Measurements from ENCODE around the gene CKS1B. TPM values are rescaled to one million over a fixed set of nuclear protein-coding genes. Genes with fewer than 3 reads are reported as not detected.
"Not testable (repeated sequence)": the region's sequence is repeated elsewhere in the genome, so short reads cannot be mapped to it uniquely, and the experiment has no call there.

Gene CKS1B
- total RNA-seq, 1 experiment from 2014 or later: 225 TPM

- H4K20me1 ChIP-seq (ENCODE audit: insufficient read depth, low read depth, low read length): no peaks in the 10 kb centered on the region
- peaks cover 17% of the 10 kb centered on the region for H3K4me1 ChIP-seq (ENCODE audit: low read length)
- H3K9me2 ChIP-seq (replicated peaks; ENCODE audit: insufficient read depth, low read length): no peaks in the 10 kb centered on the region
- peak within 1 kb of the TSS; percentile 86 for H3K4me2 ChIP-seq (ENCODE audit: low read depth, low read length, poor library complexity, severe bottlenecking)
- H3K4me3 ChIP-seq (ENCODE audit: low read length): peak within 1 kb of the TSS; percentile 92
- no peaks in the 10 kb centered on the region for H3K9me3 ChIP-seq (ENCODE audit: low read length)
- peak within 1 kb of the TSS; percentile 91 for H3K9ac ChIP-seq (ENCODE audit: low read length)
- H3K27me3 ChIP-seq (ENCODE audit: low read length): no peaks in the 10 kb centered on the region
- H3K27ac ChIP-seq (ENCODE audit: low read length): peak within 1 kb of the TSS; percentile 67
- H3K36me3 ChIP-seq (ENCODE audit: insufficient read depth, low read length): peaks cover 20% of the 10 kb centered on the region
- peak within 1 kb of the TSS; percentile 50; the same call in 1 of the 2 replicates for H2AFZ ChIP-seq (ENCODE audit: low read length)
- peaks cover 27% of the 10 kb centered on the region for H3K79me2 ChIP-seq (ENCODE audit: low read length)
- DNase-seq: peak; percentile 99
These were observed 8.6 kb downstream of the CKS1B start, which contains the start of gene FLAD1 for GRCh38 chr1:154982897-154983648. Gene FLAD1, plus strand, starts transcription at chr1:154983344. Its CDS starts 351 bp downstream, at chr1:154983695.

- no peaks in the 10 kb centered on the region for H3K27me3 ChIP-seq (ENCODE audit: low read length)
- no peak for DNase-seq
- peaks cover 17% of the 10 kb centered on the region for H3K4me1 ChIP-seq (ENCODE audit: low read length)
- no peaks in the 10 kb centered on the region for H4K20me1 ChIP-seq (ENCODE audit: insufficient read depth, low read depth, low read length)
- peak overlapping the region; percentile 91 for H3K9ac ChIP-seq (ENCODE audit: low read length)
- H3K4me3 ChIP-seq (ENCODE audit: low read length): peak overlapping the region; percentile 92
- no peaks in the 10 kb centered on the region for H3K9me2 ChIP-seq (replicated peaks; ENCODE audit: insufficient read depth, low read length)
- no peaks in the 10 kb centered on the region for H3K9me3 ChIP-seq (ENCODE audit: low read length)
- H3K4me2 ChIP-seq (ENCODE audit: low read depth, low read length, poor library complexity, severe bottlenecking): peak overlapping the region; percentile 86
- peaks cover 23% of the 10 kb centered on the region for H3K79me2 ChIP-seq (ENCODE audit: low read length)
- no peak overlapping the region for H2AFZ ChIP-seq (ENCODE audit: low read length)
- peaks cover 21% of the 10 kb centered on the region for H3K36me3 ChIP-seq (ENCODE audit: insufficient read depth, low read length)
- H3K27ac ChIP-seq (ENCODE audit: low read length): peak overlapping the region; percentile 64; the same call in 1 of the 2 replicates
These were observed 9.4 kb downstream of the CKS1B start for GRCh38 chr1:154983776-154984466.

DNA sequence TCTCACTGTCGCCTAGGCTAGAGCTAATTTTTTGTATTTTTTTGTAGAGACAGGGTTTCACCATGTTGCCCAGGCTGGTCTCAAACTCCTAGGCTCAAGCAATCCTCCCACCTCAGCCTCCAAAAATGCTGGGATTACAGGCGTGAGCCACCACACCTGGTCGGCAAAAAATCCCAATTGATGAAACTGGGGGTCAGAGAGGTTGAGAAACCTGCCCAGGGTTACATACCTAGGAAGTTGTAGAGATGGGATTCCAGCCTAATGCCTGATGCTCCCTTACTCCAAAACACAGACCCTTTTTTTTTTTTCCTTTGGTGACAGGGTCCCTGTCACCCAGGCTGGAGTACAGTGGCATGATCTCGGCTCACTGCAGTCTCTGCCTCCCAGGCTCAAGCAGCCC lies 12.3 kb downstream of the CKS1B start:
- Histone ChIP-seq H3K4me1 (ENCODE audit: low read length) (peaks cover 17% of the 10 kb centered on the region), H3K36me3 (ENCODE audit: insufficient read depth, low read length) (peaks cover 14% of the 10 kb centered on the region; the same call in 1 of the 2 replicates), H3K79me2 (ENCODE audit: low read length) (peaks cover 23% of the 10 kb centered on the region)
- H3K27ac ChIP-seq (ENCODE audit: low read length); H3K4me3 ChIP-seq (ENCODE audit: low read length); H3K9me2 ChIP-seq (replicated peaks; ENCODE audit: insufficient read depth, low read length); H3K27me3 ChIP-seq (ENCODE audit: low read length); H4K20me1 ChIP-seq (ENCODE audit: insufficient read depth, low read depth, low read length); H2AFZ ChIP-seq (ENCODE audit: low read length); H3K9ac ChIP-seq (ENCODE audit: low read length); DNase-seq; H3K9me3 ChIP-seq (ENCODE audit: low read length); H3K4me2 ChIP-seq (ENCODE audit: low read depth, low read length, poor library complexity, severe bottlenecking): not testable (repeated sequence)

DNA sequence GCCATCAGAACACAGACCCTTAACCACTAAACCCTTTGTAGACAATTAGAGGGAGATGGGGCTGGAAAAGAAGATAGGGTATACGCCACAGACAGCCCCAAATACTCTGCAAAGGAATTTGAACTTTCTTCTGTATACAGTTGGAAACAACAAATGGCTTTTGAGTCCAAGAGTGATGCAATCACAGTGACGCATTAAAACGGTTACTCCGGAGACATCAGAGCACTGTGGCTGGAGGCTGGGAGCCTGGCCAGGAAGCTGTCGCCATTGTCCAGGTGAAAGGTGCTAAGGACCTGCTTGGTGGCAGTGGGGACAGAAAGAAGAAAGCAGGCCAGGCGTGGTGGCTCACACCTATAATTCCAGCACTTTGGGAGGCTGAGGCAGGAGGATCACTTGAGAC lies 12.8 kb downstream of the CKS1B start:
- H3K27ac ChIP-seq (ENCODE audit: low read length): no peak overlapping the region
- peaks cover 14% of the 10 kb centered on the region; the same call in 1 of the 2 replicates for H3K36me3 ChIP-seq (ENCODE audit: insufficient read depth, low read length)
- peaks cover 23% of the 10 kb centered on the region for H3K79me2 ChIP-seq (ENCODE audit: low read length)

DNA sequence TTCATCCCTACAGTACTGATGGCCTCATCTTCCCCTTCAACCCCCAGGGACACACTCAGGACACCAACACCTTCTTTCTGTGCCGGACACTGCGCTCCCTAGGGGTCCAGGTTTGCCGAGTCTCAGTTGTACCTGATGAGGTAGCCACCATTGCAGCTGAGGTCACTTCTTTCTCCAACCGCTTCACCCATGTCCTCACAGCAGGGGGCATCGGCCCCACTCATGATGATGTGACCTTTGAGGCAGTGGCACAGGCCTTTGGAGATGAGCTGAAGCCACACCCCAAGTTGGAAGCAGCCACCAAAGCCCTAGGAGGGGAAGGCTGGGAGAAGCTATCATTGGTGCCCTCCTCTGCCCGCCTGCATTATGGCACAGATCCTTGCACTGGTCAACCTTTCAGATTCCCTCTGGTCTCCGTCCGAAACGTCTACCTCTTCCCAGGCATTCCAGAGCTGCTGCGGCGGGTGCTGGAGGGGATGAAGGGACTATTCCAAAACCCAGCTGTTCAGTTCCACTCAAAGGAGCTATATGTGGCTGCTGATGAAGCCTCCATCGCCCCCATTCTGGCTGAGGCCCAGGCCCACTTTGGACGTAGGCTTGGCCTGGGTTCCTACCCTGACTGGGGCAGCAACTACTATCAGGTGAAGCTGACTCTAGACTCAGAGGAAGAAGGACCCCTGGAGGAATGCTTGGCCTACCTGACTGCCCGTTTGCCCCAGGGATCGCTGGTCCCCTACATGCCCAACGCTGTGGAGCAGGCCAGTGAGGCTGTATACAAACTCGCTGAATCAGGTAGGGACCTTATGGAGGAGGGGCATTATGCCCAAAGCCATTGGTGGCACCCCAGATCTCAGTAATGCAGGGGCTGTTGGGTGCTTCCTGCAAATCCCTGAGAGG lies 13.8 kb downstream of the CKS1B start:
- Histone ChIP-seq H3K9me3 (ENCODE audit: low read length) (no peaks in the 10 kb centered on the region), H3K9ac (ENCODE audit: low read length) (no peak overlapping the region), H3K27ac (ENCODE audit: low read length) (no peak overlapping the region), H2AFZ (ENCODE audit: low read length) (no peak overlapping the region), H3K4me3 (ENCODE audit: low read length) (no peak overlapping the region), H3K27me3 (ENCODE audit: low read length) (no peaks in the 10 kb centered on the region), H3K79me2 (ENCODE audit: low read length) (peaks cover 22% of the 10 kb centered on the region), H3K4me2 (ENCODE audit: low read depth, low read length, poor library complexity, severe bottlenecking) (no peak overlapping the region), H4K20me1 (ENCODE audit: insufficient read depth, low read depth, low read length) (no peaks in the 10 kb centered on the region), H3K36me3 (ENCODE audit: insufficient read depth, low read length) (peaks cover 14% of the 10 kb centered on the region), H3K9me2 (replicated peaks; ENCODE audit: insufficient read depth, low read length) (no peaks in the 10 kb centered on the region), H3K4me1 (ENCODE audit: low read length) (peaks cover 9% of the 10 kb centered on the region)
- no peak for DNase-seq

More for the DNA sequence above, 12.8 kb downstream of the CKS1B start:
- H3K27me3 ChIP-seq (ENCODE audit: low read length): no peaks in the 10 kb centered on the region
- H2AFZ ChIP-seq (ENCODE audit: low read length): no peak overlapping the region
- no peak overlapping the region for H3K4me2 ChIP-seq (ENCODE audit: low read depth, low read length, poor library complexity, severe bottlenecking)
- H3K9ac ChIP-seq (ENCODE audit: low read length): no peak overlapping the region
- H3K4me1 ChIP-seq (ENCODE audit: low read length): peaks cover 15% of the 10 kb centered on the region
- H3K4me3 ChIP-seq (ENCODE audit: low read length): no peak overlapping the region
- no peaks in the 10 kb centered on the region for H3K9me2 ChIP-seq (replicated peaks; ENCODE audit: insufficient read depth, low read length)
- no peaks in the 10 kb centered on the region for H3K9me3 ChIP-seq (ENCODE audit: low read length)
- H4K20me1 ChIP-seq (ENCODE audit: insufficient read depth, low read depth, low read length): no peaks in the 10 kb centered on the region
- no peak for DNase-seq

GRCh38 chr1:154989195-154989860 lies 14.8 kb downstream of the CKS1B start:
- Histone ChIP-seq H3K79me2 (ENCODE audit: low read length) (peaks cover 12% of the 10 kb centered on the region), H3K9me3 (ENCODE audit: low read length) (no peaks in the 10 kb centered on the region), H2AFZ (ENCODE audit: low read length) (no peak overlapping the region), H4K20me1 (ENCODE audit: insufficient read depth, low read depth, low read length) (no peaks in the 10 kb centered on the region), H3K4me3 (ENCODE audit: low read length) (no peak overlapping the region), H3K4me1 (ENCODE audit: low read length) (peaks cover 9% of the 10 kb centered on the region), H3K27me3 (ENCODE audit: low read length) (no peaks in the 10 kb centered on the region), H3K4me2 (ENCODE audit: low read depth, low read length, poor library complexity, severe bottlenecking) (no peak overlapping the region), H3K36me3 (ENCODE audit: insufficient read depth, low read length) (peaks cover 14% of the 10 kb centered on the region), H3K9ac (ENCODE audit: low read length) (no peak overlapping the region), H3K27ac (ENCODE audit: low read length) (no peak overlapping the region), H3K9me2 (replicated peaks; ENCODE audit: insufficient read depth, low read length) (no peaks in the 10 kb centered on the region)
- no peak for DNase-seq

DNA sequence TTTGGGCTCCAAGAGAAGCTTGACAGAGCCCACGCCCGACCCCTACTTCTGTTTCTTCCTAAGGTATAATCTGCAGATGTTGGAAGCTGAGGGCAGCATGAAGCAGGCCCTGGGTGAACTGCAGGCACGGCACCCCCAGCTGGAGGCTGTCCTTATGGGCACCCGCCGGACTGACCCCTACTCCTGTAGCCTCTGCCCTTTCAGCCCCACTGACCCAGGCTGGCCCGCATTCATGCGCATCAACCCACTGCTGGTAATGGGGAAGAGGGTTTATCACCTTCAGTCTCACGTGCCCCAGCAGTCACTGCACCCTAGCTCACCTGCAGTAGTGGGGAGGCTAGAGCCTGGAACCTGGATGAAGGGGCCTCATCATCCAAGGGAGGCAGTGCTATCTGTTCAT lies 15.8 kb downstream of the CKS1B start:
- no peaks in the 10 kb centered on the region for H3K27me3 ChIP-seq (ENCODE audit: low read length)
- no peak for DNase-seq
- no peak overlapping the region for H3K9ac ChIP-seq (ENCODE audit: low read length)
- H3K9me2 ChIP-seq (replicated peaks; ENCODE audit: insufficient read depth, low read length): no peaks in the 10 kb centered on the region
- no peak overlapping the region for H3K4me3 ChIP-seq (ENCODE audit: low read length)
- no peak overlapping the region for H3K27ac ChIP-seq (ENCODE audit: low read length)
- H3K4me2 ChIP-seq (ENCODE audit: low read depth, low read length, poor library complexity, severe bottlenecking): no peak overlapping the region
- no peak overlapping the region for H2AFZ ChIP-seq (ENCODE audit: low read length)
- H3K79me2 ChIP-seq (ENCODE audit: low read length): peaks cover 4% of the 10 kb centered on the region; the same call in 1 of the 2 replicates
- H3K36me3 ChIP-seq (ENCODE audit: insufficient read depth, low read length): peaks cover 14% of the 10 kb centered on the region
- no peaks in the 10 kb centered on the region for H3K9me3 ChIP-seq (ENCODE audit: low read length)
- H4K20me1 ChIP-seq (ENCODE audit: insufficient read depth, low read depth, low read length): no peaks in the 10 kb centered on the region
- H3K4me1 ChIP-seq (ENCODE audit: low read length): peaks cover 11% of the 10 kb centered on the region
